ENCODE measurements around the gene IL1B.

- no peak for TF ChIP-seq CTCF (IDR thresholded peaks at IDR 0.05)
- TF ChIP-seq POLR2A (IDR thresholded peaks at IDR 0.05), result no peak
- no peak for TF ChIP-seq POLR2AphosphoS5 (IDR thresholded peaks at IDR 0.05)
Measured at GRCh38 chr2:112809112-112809511, 27.5 kb downstream of the IL1B start.
